GM10847 (cell line): Measurements from ENCODE around the gene ASAH2.

Experiments
- POLR2A ChIP-seq: IDR thresholded peaks from 2 replicates; pipeline ENCODE4 v1.6.1; 2011; ENCODE audit not compliant: insufficient read length; ENCODE audit errors: extremely low read depth

ASAH2 gene

DNA sequence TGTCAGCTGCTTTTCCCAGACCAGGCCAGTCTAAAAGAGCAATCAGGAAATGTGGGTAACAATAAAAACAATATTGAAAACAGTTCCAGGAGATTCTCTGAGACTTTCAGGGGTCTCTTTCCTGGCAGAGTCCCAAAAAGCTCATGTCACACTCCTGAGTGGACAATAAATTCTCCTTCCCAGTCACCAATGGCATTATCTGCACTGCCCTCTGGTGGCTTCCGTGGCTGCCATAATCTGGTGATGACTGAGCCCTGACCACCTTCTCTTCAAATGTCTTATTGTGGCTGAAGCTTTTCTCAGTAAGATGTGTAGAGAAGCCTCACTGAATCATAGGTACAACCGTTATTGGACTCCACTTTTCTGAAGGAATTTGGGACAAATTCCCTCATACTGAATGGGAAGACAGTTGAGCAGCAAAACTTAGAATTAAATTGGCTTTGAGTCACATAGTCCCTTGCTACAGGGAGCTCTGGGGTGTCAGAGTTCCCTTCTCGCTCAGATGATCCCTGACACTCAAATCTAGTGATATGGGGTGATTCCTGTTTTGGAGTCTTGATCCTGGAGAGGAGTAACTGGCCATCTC is 24.4 kb upstream of the ASAH2 start:
- no peak for TF ChIP-seq POLR2A

DNA sequence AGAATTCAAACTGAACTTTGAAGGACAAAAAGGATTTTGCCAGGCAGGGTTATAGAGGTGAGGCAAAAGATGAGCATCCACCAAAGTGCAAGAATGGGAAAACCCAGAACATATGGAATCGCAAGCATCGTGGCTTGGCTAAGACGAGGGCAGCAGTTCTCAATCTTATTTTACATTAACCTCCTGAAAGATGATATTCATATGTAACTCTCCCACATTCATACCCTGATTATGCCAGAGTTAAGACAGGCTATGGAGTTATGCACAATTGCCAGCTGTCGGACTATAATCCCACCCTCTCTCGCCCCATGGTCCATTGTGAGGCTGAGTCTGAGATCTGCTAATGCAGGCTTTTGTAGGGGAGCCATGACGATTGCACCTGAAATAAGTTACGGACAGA is 21.2 kb upstream of the ASAH2 start:
- no peak for TF ChIP-seq POLR2A

DNA sequence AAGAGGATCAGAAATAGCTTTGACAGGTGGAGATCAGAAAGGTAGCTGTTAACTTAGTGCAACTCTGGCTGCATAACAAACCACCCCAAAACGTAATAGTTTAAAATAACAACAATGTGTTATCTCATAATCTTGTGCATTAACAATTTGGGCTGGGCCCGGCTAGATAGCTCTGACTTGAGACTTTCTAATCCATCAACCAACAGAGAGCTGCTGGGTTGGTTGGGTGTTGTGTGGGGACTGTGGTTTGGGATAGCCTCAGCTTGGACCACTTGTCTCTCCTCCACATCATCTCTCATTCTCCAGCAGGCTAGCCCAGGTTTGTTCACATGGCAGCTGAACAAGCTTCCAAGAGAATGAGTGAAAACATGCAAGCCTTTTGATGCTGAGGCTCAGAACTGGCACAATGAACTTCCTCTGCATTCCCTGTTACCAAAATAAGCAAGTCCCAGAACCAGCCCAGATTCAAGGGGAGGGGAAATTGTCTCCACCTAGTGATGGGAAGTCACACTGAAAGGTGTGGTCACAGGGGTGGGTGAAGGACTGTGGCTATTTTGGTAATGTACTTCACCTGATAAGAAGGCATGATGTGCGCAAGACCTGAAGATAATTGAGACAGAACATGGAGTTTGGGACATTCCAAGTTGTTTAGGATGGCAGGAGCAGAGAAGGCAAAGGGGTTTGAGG is 20.4 kb upstream of the ASAH2 start:
- no peak for TF ChIP-seq POLR2A

GRCh38 chr10:50260791-50261281 is 9.5 kb upstream of the ASAH2 start:
- no peak for TF ChIP-seq POLR2A

DNA sequence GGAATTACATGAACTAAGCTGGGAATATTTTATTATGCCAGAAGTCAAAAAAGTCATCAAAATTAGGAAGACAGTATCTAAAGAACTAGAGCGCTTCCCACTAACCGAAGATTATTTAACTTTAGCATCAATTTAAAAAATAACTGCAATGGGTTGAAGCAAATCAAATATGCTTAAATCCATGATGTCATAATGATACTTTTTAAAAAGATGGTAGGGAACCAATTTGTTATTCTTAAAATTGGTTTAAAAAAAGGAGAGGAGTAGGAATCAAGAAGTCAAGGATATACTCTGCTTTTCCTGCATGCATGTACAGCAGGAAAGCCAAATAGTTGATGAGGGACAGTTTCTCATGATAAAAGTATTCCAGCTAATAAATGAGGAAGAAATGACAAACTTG is 3.2 kb upstream of the ASAH2 start:
- TF ChIP-seq POLR2A, result no peak

- no peak for TF ChIP-seq POLR2A
Measured at GRCh38 chr10:50250096-50250854, 1.0 kb downstream of the ASAH2 start.

- TF ChIP-seq POLR2A, result no peak
Measured at GRCh38 chr10:50248598-50248997, 2.7 kb downstream of the ASAH2 start.

DNA sequence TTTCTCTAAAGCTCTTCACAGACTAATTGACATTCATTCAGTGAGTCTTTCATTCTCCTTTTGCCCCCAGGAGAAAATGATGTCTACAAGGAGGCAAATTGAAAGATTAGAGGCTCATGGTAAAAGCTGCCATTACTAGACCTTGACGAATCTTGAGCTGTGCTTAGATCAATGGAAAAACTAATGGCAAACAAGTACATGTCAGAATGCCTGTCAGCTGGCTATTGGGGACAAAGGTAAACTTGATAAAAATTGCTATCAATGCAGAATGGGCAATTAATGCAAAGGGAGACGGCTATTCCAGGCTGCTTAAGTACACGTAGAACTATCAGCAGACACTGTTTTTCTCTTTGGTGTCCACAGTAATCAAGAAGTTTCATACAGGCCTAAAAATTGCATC is 3.3 kb downstream of the ASAH2 start:
- no peak for TF ChIP-seq POLR2A

- TF ChIP-seq POLR2A, result no peak
Measured at GRCh38 chr10:50244201-50244600, 7.1 kb downstream of the ASAH2 start.

- no peak for TF ChIP-seq POLR2A
Measured at GRCh38 chr10:50242777-50243176, 8.5 kb downstream of the ASAH2 start.

- TF ChIP-seq POLR2A, result no peak
Measured at GRCh38 chr10:50234486-50234885, 16.8 kb downstream of the ASAH2 start.

DNA sequence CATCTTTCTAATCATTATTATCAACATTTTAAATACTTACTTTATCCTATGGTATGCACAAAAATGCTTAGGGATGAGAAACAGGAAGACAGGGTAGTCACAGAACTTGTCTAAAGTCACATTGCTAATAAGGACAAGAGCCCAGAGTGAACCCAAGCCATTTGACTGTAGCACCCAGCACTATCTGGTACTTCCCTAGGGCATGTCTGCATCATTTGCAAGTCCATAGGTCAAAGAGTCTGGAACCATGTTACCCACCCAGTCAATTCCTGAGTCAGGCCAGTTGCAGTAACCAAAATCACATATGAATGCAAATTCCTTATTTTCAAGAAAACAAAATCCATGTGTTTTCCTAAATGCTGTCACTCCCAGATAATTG is 19.1 kb downstream of the ASAH2 start:
- TF ChIP-seq POLR2A, result no peak

DNA sequence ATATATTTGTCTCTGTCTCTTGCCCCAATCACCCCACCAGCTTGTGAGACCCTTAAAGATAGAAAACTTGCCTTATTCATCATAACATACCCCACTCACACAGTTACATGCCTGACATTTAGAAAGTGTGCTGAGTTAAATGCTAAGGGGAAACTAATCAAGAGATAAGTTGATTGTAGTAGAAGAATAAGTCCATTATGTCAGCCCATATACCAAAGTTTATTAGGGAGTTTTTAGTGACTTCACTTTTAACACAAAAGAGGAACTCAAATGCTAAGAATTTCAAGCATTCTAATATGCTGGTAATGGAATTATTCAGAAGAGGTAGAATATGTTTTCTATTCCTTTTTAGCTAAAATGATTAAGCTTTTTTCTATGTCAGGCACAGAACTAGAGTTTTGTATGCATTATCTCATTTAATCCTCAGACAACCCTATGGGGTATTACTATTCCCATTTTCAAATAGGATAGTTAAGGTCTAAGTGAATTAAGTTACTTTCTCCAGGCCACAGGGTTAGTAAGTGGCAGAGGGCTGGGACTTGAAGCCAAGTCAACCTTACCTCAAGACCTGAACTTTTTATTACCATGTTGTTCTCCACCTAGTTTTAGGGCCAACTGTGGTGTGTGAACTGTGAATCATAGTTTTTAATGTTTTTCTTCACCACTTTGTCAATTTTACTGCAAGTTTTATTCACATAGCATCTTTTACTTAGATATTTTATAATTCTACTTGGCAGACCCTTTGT is 19.6 kb downstream of the ASAH2 start:
- no peak for TF ChIP-seq POLR2A

DNA sequence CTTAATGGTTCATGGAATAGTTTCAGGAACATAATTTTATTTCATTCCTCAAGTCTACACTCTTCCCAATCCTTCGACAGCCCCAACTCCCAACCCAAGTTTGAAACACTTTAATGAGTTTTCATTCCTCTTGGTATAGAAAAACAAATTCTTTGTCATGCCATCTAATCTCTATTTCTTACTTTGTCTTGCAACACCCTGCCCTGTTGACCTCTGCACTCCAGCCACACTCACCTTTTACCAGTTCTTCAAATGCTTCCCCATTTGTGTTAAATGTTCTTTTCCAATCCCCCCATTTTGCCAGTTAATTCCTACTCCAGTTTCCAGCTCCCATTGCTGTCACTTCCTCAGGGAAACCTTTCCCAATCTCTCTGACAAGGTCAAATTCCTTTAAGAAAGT is 21.9 kb downstream of the ASAH2 start:
- TF ChIP-seq POLR2A, result no peak

- TF ChIP-seq POLR2A, result no peak
Measured at GRCh38 chr10:50228672-50229071, 22.6 kb downstream of the ASAH2 start.

DNA sequence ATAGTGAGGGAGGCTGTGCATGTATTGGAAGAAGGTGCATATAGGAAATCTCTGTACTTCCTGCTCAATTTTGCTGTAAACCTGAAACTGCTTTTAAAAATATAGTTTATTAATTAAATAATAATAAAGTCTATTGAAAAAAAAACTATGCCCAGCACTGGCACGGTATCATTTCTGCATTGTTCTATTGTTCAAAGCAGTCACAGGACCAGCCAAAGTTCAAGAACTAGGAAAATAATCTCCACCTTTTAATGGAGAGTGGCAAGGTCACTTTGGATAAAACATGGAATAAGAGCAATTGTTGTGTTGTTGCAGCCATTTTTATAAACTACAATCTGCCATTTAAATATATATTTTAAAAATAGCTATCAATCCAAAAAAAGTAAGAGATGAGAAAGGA is 24.7 kb downstream of the ASAH2 start:
- no peak for TF ChIP-seq POLR2A

- no peak for TF ChIP-seq POLR2A
Measured at GRCh38 chr10:50224330-50224952, 26.9 kb downstream of the ASAH2 start.
